ENCODE measurements around the gene SOX12.
A peak's percentile ranks its signal among the peaks of the same experiment; 100 is the strongest.

The SOX12 gene

GRCh38 chr20:308427-309038 is 16.8 kb upstream of the SOX12 start:
- Histone ChIP-seq H3K27ac (ENCODE audit: low read depth, low read length) (no peak overlapping the region), H3K9ac (ENCODE audit: low read depth, low read length) (no peak overlapping the region), H3K9me3 (ENCODE audit: insufficient read depth, low read depth, low read length) (no peaks in the 10 kb centered on the region), H3K36me3 (ENCODE audit: insufficient read depth, low read length) (no peaks in the 10 kb centered on the region), H3K4me1 (ENCODE audit: insufficient read depth, low read length) (peaks cover 14% of the 10 kb centered on the region), H3K27me3 (ENCODE audit: insufficient read depth, low read length) (no peaks in the 10 kb centered on the region), H3K4me3 (ENCODE audit: low read length) (no peak overlapping the region)
- 91% methylated on average over 6 of the region's 7 CpGs for WGBS

GRCh38 chr20:309306-309840 is 16.0 kb upstream of the SOX12 start:
- H3K36me3 ChIP-seq (ENCODE audit: insufficient read depth, low read length) = no peaks in the 10 kb centered on the region
- H3K4me3 ChIP-seq (ENCODE audit: low read length) = peak overlapping the region; percentile 66
- peaks cover 14% of the 10 kb centered on the region for H3K4me1 ChIP-seq (ENCODE audit: insufficient read depth, low read length)
- H3K27me3 ChIP-seq (ENCODE audit: insufficient read depth, low read length) = no peaks in the 10 kb centered on the region
- H3K9me3 ChIP-seq (ENCODE audit: insufficient read depth, low read depth, low read length) = no peaks in the 10 kb centered on the region
- peak overlapping the region; percentile 77; the same call in 1 of the 2 replicates for H3K9ac ChIP-seq (ENCODE audit: low read depth, low read length)
- 3% methylated on average over 5 of the region's 6 CpGs for WGBS
- peak overlapping the region; percentile 95 for H3K27ac ChIP-seq (ENCODE audit: low read depth, low read length)

DNA sequence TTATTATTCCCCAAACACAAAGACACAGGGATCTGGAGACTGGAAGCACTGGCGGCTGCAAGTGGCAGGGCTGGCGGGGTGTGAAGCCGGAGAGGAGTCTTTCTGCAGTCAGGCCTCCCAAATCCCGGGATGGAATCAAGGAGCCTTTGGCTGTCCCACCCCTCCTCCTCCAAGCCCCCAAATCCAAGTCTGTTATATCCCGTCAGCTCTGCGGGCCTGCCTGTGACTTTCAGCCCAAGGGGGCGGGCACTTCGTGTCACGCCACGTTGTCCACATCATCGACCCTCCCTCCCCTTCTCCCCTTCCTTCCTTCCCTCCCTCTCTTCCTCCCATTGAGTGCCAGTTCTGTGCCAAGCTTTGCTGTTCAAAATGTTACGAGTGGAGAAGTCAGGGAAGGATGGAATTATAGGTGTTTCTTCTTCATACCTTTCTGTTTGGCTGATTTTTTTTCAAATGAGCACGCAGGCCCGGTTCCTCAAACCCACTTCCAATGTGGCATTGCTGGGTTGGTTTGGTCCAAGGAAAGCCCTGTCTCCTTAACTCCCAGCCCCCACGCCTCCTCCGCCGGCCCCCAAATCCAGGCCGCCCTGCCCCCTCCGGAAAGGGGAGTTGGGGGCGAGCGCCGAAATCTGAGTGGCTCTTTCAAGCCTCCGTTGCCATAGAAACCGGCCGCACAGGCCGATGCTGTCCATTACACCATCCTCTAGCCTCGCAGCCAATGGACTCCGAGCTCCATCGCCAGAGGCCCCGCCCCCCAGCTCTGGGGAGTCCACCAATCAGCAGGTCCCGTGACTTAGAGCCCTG is 15.3 kb upstream of the SOX12 start:
- Histone ChIP-seq H3K4me1 (ENCODE audit: insufficient read depth, low read length) (peaks cover 14% of the 10 kb centered on the region), H3K36me3 (ENCODE audit: insufficient read depth, low read length) (no peaks in the 10 kb centered on the region), H3K27me3 (ENCODE audit: insufficient read depth, low read length) (no peaks in the 10 kb centered on the region), H3K9ac (ENCODE audit: low read depth, low read length) (peak overlapping the region; percentile 77), H3K9me3 (ENCODE audit: insufficient read depth, low read depth, low read length) (no peaks in the 10 kb centered on the region), H3K4me3 (ENCODE audit: low read length) (peak overlapping the region; percentile 66), H3K27ac (ENCODE audit: low read depth, low read length) (peak overlapping the region; percentile 95)
- 3% methylated on average over 30 of the region's 31 CpGs for WGBS

GRCh38 chr20:310645-311044 is 14.7 kb upstream of the SOX12 start:
- Histone ChIP-seq H3K27me3 (ENCODE audit: insufficient read depth, low read length) (no peaks in the 10 kb centered on the region), H3K9ac (ENCODE audit: low read depth, low read length) (no peak overlapping the region), H3K36me3 (ENCODE audit: insufficient read depth, low read length) (no peaks in the 10 kb centered on the region), H3K27ac (ENCODE audit: low read depth, low read length) (peak overlapping the region; percentile 47), H3K4me1 (ENCODE audit: insufficient read depth, low read length) (peaks cover 14% of the 10 kb centered on the region), H3K4me3 (ENCODE audit: low read length) (peak overlapping the region; percentile 31), H3K9me3 (ENCODE audit: insufficient read depth, low read depth, low read length) (no peaks in the 10 kb centered on the region)
- WGBS = 3% methylated on average over 6 of the region's 7 CpGs

DNA sequence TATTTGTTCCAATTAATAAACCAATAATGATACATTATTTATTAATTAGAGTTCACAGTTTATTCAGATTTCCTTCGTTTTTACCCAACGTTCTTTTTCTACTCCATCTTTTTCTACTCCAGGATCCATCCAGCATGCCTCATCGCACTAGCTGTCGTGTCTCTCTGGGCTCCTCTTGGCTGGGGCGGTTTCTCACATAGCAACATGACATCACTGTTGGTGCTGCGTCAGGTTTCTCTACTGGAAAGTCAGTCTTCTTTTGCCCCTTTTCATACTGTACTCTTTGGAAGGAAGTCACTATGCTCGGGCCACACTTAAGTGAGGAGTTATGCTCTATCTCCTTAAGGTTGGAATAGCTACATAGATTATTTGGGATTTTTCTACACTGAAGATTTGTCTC is 13.7 kb upstream of the SOX12 start:
- Histone ChIP-seq H3K27ac (ENCODE audit: low read depth, low read length) (no peak overlapping the region), H3K36me3 (ENCODE audit: insufficient read depth, low read length) (no peaks in the 10 kb centered on the region), H3K27me3 (ENCODE audit: insufficient read depth, low read length) (no peaks in the 10 kb centered on the region), H3K9me3 (ENCODE audit: insufficient read depth, low read depth, low read length) (no peaks in the 10 kb centered on the region), H3K9ac (ENCODE audit: low read depth, low read length) (no peak overlapping the region), H3K4me1 (ENCODE audit: insufficient read depth, low read length) (peaks cover 14% of the 10 kb centered on the region), H3K4me3 (ENCODE audit: low read length) (no peak overlapping the region)
- WGBS = 91% methylated on average over 6 of the region's 7 CpGs

DNA sequence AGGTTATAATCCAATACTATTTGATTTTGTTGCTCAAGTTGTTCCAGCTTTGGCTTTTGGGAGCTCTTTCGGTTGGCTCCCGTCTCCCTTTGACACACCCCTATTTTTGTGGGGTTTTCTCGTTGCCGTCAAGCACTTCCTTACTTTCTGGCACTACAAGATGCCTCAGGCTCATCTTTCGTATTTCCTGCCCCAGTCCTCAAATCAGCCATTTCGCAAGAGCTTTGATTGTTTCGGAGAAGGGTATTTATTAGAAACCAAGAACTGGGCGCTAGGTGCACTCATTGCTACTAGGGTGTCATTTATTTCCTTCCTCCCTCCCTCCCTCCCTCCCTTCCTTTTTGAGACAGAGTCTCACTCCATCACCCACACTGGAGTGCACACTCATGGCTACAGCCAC is 13.3 kb upstream of the SOX12 start:
- Histone ChIP-seq H3K36me3 (ENCODE audit: insufficient read depth, low read length) (no peaks in the 10 kb centered on the region), H3K27ac (ENCODE audit: low read depth, low read length) (no peak overlapping the region), H3K4me3 (ENCODE audit: low read length) (no peak overlapping the region), H3K9ac (ENCODE audit: low read depth, low read length) (no peak overlapping the region), H3K27me3 (ENCODE audit: insufficient read depth, low read length) (no peaks in the 10 kb centered on the region), H3K4me1 (ENCODE audit: insufficient read depth, low read length) (peaks cover 14% of the 10 kb centered on the region), H3K9me3 (ENCODE audit: insufficient read depth, low read depth, low read length) (no peaks in the 10 kb centered on the region)
- WGBS = 93% methylated on average over 8 of the region's 8 CpGs

- Histone ChIP-seq H3K4me3 (ENCODE audit: low read length) (no peak overlapping the region), H3K36me3 (ENCODE audit: insufficient read depth, low read length) (no peaks in the 10 kb centered on the region), H3K27me3 (ENCODE audit: insufficient read depth, low read length) (no peaks in the 10 kb centered on the region), H3K9ac (ENCODE audit: low read depth, low read length) (no peak overlapping the region), H3K4me1 (ENCODE audit: insufficient read depth, low read length) (peaks cover 14% of the 10 kb centered on the region), H3K9me3 (ENCODE audit: insufficient read depth, low read depth, low read length) (no peaks in the 10 kb centered on the region), H3K27ac (ENCODE audit: low read depth, low read length) (no peak overlapping the region)
- 92% methylated on average over 1 of the region's 1 CpG for WGBS
These were observed 12.5 kb upstream of the SOX12 start for GRCh38 chr20:312866-313265.

DNA sequence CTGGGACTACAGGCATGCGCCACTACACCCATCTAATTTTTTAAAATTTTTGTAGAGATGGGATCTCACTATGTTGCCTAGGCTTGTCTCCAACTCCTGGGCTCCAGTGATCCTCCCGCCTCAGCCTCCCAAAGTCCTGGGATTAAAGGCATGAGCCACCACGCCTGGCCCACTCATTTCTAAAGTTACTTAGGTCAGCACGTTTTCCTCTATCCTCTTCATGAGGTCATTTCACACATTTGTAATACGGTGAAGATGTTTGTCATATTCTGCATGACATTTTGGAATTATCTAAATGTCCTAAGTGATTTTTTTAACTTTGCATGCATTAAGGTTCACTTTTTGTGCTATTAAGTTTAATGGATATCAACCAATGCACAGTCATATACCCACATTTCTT is 11.9 kb upstream of the SOX12 start:
- Histone ChIP-seq H3K27ac (ENCODE audit: low read depth, low read length) (no peak overlapping the region), H3K27me3 (ENCODE audit: insufficient read depth, low read length) (no peaks in the 10 kb centered on the region), H3K4me1 (ENCODE audit: insufficient read depth, low read length) (peaks cover 14% of the 10 kb centered on the region), H3K9me3 (ENCODE audit: insufficient read depth, low read depth, low read length) (no peaks in the 10 kb centered on the region), H3K4me3 (ENCODE audit: low read length) (no peak overlapping the region), H3K9ac (ENCODE audit: low read depth, low read length) (no peak overlapping the region), H3K36me3 (ENCODE audit: insufficient read depth, low read length) (no peaks in the 10 kb centered on the region)
- 93% methylated on average over 5 of the region's 5 CpGs for WGBS

DNA sequence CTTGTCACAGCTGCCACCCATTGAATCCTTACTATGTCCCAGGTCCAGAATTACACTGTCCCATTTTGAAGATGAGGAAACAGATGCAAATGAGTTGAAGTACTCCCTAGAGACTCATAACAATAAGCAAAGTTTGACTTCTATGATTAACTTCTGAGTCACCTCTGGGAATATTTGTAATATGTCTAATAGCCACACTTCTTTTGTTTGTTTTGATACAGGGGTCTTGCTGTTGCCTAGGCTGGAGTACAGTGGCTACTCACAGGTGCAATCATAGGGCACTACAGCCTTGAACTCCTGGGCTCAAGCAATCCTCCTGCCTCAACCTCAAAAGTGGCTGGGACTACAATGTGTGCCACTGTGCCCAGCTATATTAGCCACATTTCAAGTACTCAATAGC is 11.4 kb upstream of the SOX12 start:
- Histone ChIP-seq H3K27ac (ENCODE audit: low read depth, low read length) (no peak overlapping the region), H3K4me1 (ENCODE audit: insufficient read depth, low read length) (peaks cover 13% of the 10 kb centered on the region), H3K9ac (ENCODE audit: low read depth, low read length) (no peak overlapping the region), H3K9me3 (ENCODE audit: insufficient read depth, low read depth, low read length) (no peaks in the 10 kb centered on the region), H3K36me3 (ENCODE audit: insufficient read depth, low read length) (no peaks in the 10 kb centered on the region), H3K4me3 (ENCODE audit: low read length) (no peak overlapping the region), H3K27me3 (ENCODE audit: insufficient read depth, low read length) (no peaks in the 10 kb centered on the region)

GRCh38 chr20:316316-317068 is 8.9 kb upstream of the SOX12 start:
- WGBS = 95% methylated on average over 2 of the region's 2 CpGs

More at GRCh38 chr20:316316-317068, 8.9 kb upstream of the SOX12 start:
- Histone ChIP-seq H3K4me3 (ENCODE audit: low read length) (no peak overlapping the region), H3K4me1 (ENCODE audit: insufficient read depth, low read length) (no peaks in the 10 kb centered on the region), H3K9ac (ENCODE audit: low read depth, low read length) (no peak overlapping the region), H3K36me3 (ENCODE audit: insufficient read depth, low read length) (peaks cover 5% of the 10 kb centered on the region; the same call in 1 of the 2 replicates), H3K27ac (ENCODE audit: low read depth, low read length) (no peak overlapping the region), H3K9me3 (ENCODE audit: insufficient read depth, low read depth, low read length) (no peaks in the 10 kb centered on the region), H3K27me3 (ENCODE audit: insufficient read depth, low read length) (no peaks in the 10 kb centered on the region)
